Caco-2 (cell line): ENCODE data around the gene PROM2. TPM values are rescaled to one million over a fixed set of nuclear protein-coding genes. Genes with fewer than 3 reads are reported as not detected.

Source experiments
- BruUV-seq: library from RNA; stranded (reverse); fragments of 400-500 nt; replicated peaks from 2 replicates; lab custom pipeline; 2021; lab: Mats Ljungman, UMichigan
- CTCF ChIA-PET: fragments of 300-600 bp; sonication (Branson Sonifier 250); formaldehyde crosslinking; loops from one replicate; lab custom pipeline; 2022; ENCODE audit warnings: antibody characterized with exemption; lab: Charles Lee
- POLR2A ChIA-PET: fragments of 300-600 bp; sonication (Branson Sonifier 250); formaldehyde crosslinking; loops from one replicate; lab custom pipeline; 2022; ENCODE audit warnings: antibody characterized with exemption; lab: Charles Lee
- DNase-seq, 2 experiments: peaks; one replicate each; pipeline versions ENCODE4 v3.0.0 to v3.0.0-alpha.2; 2020 to 2022
- H3K27me3 ChIP-seq: replicated peaks from 2 replicates; pipeline ENCODE4 v1.6.0; 2011; ENCODE audit warnings: low read length; ENCODE audit not compliant: control insufficient read depth, insufficient read depth
- H3K36me3 ChIP-seq: 2 replicates; pipeline ENCODE4 v1.5.1; 2011; ENCODE audit warnings: low read length; ENCODE audit not compliant: control insufficient read depth, insufficient read depth
- H3K4me1 ChIP-seq: fragments of 250-450 bp; sonication (Bioruptor Pico); 2 replicates; pipeline ENCODE4 v1.5.1; 2020; ENCODE audit warnings: mild to moderate bottlenecking
- H3K4me3 ChIP-seq: 2 replicates; pipeline ENCODE4 v1.5.1; 2011; ENCODE audit warnings: low read depth, mild to moderate bottlenecking, control low read depth, low read length
- H3K9me3 ChIP-seq: fragments of 250-450 bp; sonication (Bioruptor Pico); 2 replicates; pipeline ENCODE4 v1.5.1; 2020; ENCODE audit warnings: mild to moderate bottlenecking, moderate library complexity
- H3K27ac Mint-ChIP-seq: one replicate; pipeline ENCODE4 v1.8.0; 2022; ENCODE audit warnings: mixed read lengths; ENCODE audit not compliant: unreplicated experiment
- H3K27me3 Mint-ChIP-seq: one replicate; pipeline ENCODE4 v1.8.0; 2022; ENCODE audit warnings: mixed read lengths; ENCODE audit not compliant: insufficient read depth, unreplicated experiment
- H3K36me3 Mint-ChIP-seq: one replicate; pipeline ENCODE4 v1.8.0; 2022; ENCODE audit warnings: mild to moderate bottlenecking, mixed read lengths; ENCODE audit not compliant: insufficient read depth, unreplicated experiment
- H3K4me1 Mint-ChIP-seq: one replicate; pipeline ENCODE4 v1.8.0; 2022; ENCODE audit warnings: low read depth, mixed read lengths; ENCODE audit not compliant: unreplicated experiment
- H3K4me3 Mint-ChIP-seq: one replicate; pipeline ENCODE4 v1.8.0; 2022; ENCODE audit warnings: mild to moderate bottlenecking, moderate library complexity, mixed read lengths; ENCODE audit not compliant: unreplicated experiment
- H3K9me3 Mint-ChIP-seq: one replicate; pipeline ENCODE4 v1.8.0; 2022; ENCODE audit warnings: mixed read lengths; ENCODE audit not compliant: unreplicated experiment
- intact Hi-C: fragments of 100-400 bp; cut with micrococcal nuclease; formaldehyde crosslinking; loops from one replicate; pipeline ENCODE4 v1.10.0; 2022; ENCODE audit not compliant: unreplicated experiment
- total RNA-seq: library from RNA; stranded (reverse); gene quantifications from 2 replicates; pipeline ENCODE4 v1.2.3, GENCODE V29; 2022
- TF ChIP-seq, protein P1 (sequence below), 2 experiments: fragments of 200-600 bp in 1 of 2; IDR thresholded peaks; 1 replicate in 1 of 2; 2 replicates in 1 of 2; pipeline versions ENCODE4 v1.5.1 to v1.8.0; 2011 to 2022; ENCODE audit warnings: antibody characterized with exemption in 1 of 2, control low read depth in 1 of 2, inconsistent platforms in 1 of 2, low read depth in 1 of 2, low read length in 1 of 2, mild to moderate bottlenecking in 1 of 2, moderate library complexity in 1 of 2; ENCODE audit not compliant: insufficient read depth in 1 of 2, severe bottlenecking in 1 of 2, unreplicated experiment in 1 of 2

Gene PROM2
- total RNA-seq, 1 experiment from 2014 or later = 0.82 TPM

DNA sequence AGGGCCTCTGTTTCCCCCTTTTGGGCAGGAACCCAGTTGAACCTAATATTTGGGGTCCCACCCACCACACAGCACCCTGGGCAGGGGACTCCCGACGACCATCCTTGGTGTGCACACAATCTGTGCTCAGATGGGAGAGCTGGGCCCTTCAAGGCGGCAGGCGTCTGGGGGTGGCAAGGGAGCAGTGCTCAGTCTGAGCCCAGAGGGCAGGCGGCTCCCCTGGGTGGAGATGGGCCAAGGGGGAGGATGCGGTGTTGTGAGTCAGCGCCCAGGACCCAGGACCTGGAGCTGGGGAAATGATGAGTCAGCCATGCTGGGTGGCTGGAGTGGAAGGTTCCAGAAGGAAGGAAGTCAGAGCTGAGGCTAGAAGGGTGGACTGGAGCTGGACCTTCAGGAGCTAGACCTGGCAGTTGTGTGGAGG is 3.8 kb downstream of the PROM2 start:
- CTCF ChIA-PET = no interaction called here
- H3K4me1 Mint-ChIP-seq = peaks cover 7% of the 10 kb centered on the region
- H3K27ac Mint-ChIP-seq = no peak overlapping the region
- Histone ChIP-seq H3K9me3 (no peaks in the 10 kb centered on the region), H3K36me3 (no peaks in the 10 kb centered on the region), H3K27me3 (no peaks in the 10 kb centered on the region), H3K4me3 (no peak overlapping the region), H3K4me1 (peaks cover 11% of the 10 kb centered on the region)
- TF ChIP-seq, protein P1, sequence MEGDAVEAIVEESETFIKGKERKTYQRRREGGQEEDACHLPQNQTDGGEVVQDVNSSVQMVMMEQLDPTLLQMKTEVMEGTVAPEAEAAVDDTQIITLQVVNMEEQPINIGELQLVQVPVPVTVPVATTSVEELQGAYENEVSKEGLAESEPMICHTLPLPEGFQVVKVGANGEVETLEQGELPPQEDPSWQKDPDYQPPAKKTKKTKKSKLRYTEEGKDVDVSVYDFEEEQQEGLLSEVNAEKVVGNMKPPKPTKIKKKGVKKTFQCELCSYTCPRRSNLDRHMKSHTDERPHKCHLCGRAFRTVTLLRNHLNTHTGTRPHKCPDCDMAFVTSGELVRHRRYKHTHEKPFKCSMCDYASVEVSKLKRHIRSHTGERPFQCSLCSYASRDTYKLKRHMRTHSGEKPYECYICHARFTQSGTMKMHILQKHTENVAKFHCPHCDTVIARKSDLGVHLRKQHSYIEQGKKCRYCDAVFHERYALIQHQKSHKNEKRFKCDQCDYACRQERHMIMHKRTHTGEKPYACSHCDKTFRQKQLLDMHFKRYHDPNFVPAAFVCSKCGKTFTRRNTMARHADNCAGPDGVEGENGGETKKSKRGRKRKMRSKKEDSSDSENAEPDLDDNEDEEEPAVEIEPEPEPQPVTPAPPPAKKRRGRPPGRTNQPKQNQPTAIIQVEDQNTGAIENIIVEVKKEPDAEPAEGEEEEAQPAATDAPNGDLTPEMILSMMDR (IDR thresholded peaks at IDR 0.05; ENCODE audit: insufficient read depth in 1 of 2, low read depth in 1 of 2, low read length in 1 of 2, severe bottlenecking in 1 of 2, unreplicated experiment in 1 of 2) = no peak
- peak in 1 of 2 experiments; percentile 17 for DNase-seq
- no TSS peak for BruUV-seq
- POLR2A ChIA-PET = no interaction called here
- no peaks in the 10 kb centered on the region for H3K9me3 Mint-ChIP-seq
- no peak overlapping the region for H3K4me3 Mint-ChIP-seq
- H3K27me3 Mint-ChIP-seq = no peaks in the 10 kb centered on the region
- intact Hi-C loops = no loop called here
- no peaks in the 10 kb centered on the region for H3K36me3 Mint-ChIP-seq

DNA sequence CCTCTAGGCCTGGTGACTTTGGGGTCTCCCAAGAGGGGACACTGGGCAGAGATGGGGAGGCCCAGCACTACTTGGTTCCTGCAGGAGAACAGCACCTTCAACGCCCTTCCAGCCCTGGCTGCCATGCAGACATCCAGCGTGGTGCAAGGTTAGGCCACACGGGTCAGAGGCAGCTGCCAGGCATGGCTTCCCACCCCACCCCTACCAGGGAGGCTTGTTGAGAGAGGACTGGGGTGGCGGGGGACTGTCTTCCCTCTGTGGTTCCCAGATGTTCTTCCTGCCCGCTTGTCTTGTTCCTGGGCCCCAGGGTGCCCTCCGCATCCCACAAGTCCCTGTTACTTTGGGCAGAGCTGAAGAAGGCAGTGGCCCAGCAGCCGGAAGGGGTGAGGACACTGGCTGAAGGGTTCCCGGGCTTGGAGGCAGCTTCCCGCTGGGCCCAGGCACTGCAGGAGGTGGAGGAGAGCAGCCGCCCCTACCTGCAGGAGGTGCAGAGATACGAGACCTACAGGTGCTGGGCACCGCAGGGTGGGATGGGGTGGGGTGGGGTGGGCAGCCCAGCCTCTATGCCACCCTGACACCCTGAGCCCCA is 4.5 kb downstream of the PROM2 start:
- Mint-ChIP-seq H3K27ac (no peak overlapping the region), H3K36me3 (no peaks in the 10 kb centered on the region), H3K4me3 (no peak overlapping the region), H3K4me1 (peaks cover 7% of the 10 kb centered on the region), H3K27me3 (no peaks in the 10 kb centered on the region), H3K9me3 (no peaks in the 10 kb centered on the region)
- no TSS peak for BruUV-seq
- TF ChIP-seq, protein P1 (IDR thresholded peaks at IDR 0.05; ENCODE audit: insufficient read depth in 1 of 2, low read depth in 1 of 2, low read length in 1 of 2, severe bottlenecking in 1 of 2, unreplicated experiment in 1 of 2) = no peak
- Histone ChIP-seq H3K4me3 (no peak overlapping the region), H3K9me3 (no peaks in the 10 kb centered on the region), H3K27me3 (no peaks in the 10 kb centered on the region), H3K36me3 (no peaks in the 10 kb centered on the region), H3K4me1 (peaks cover 10% of the 10 kb centered on the region)
- CTCF ChIA-PET = no interaction called here
- DNase-seq = no peak
- intact Hi-C loops = no loop called here
- POLR2A ChIA-PET = no interaction called here

DNA sequence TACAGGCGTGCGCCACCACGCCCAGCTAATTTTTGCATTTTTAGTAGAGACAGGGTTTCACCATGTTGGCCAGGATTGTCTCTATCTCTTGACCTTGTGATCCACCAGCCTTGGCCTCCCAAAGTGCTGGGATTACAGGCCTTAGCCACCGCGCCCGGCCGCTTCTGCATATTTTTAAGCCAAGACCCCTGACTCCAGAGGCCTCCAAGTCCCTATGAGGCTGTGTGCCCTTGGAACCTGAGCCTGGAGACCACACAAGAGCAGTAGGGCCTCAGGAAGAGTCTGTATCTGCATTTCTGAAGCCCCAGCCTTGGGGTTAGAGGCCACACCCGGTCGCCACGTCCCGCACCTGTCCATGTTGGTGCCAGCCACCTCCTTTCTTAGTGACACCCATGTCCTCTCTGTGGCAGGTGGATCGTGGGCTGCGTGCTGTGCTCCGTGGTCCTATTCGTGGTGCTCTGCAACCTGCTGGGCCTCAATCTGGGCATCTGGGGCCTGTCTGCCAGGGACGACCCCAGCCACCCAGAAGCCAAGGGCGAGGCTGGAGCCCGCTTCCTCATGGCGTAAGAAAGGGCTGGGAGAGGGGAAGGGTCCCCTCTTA is 5.3 kb downstream of the PROM2 start:
- H3K4me3 ChIP-seq = no peak overlapping the region
- no peaks in the 10 kb centered on the region for H3K27me3 ChIP-seq
- H3K4me1 Mint-ChIP-seq = peaks cover 3% of the 10 kb centered on the region
- H3K36me3 ChIP-seq = no peaks in the 10 kb centered on the region
- TF ChIP-seq, protein P1 (IDR thresholded peaks at IDR 0.05; ENCODE audit: insufficient read depth in 1 of 2, low read depth in 1 of 2, low read length in 1 of 2, severe bottlenecking in 1 of 2, unreplicated experiment in 1 of 2) = no peak
- no peaks in the 10 kb centered on the region for H3K9me3 ChIP-seq
- POLR2A ChIA-PET = no interaction called here
- no peak for DNase-seq
- no peaks in the 10 kb centered on the region for H3K9me3 Mint-ChIP-seq
- peaks cover 2% of the 10 kb centered on the region; the same call in 1 of the 2 replicates for H3K4me1 ChIP-seq
- H3K27ac Mint-ChIP-seq = no peak overlapping the region
- H3K36me3 Mint-ChIP-seq = no peaks in the 10 kb centered on the region
- intact Hi-C loops = no loop called here
- H3K27me3 Mint-ChIP-seq = no peaks in the 10 kb centered on the region
- CTCF ChIA-PET = no interaction called here
- no TSS peak for BruUV-seq
- no peak overlapping the region for H3K4me3 Mint-ChIP-seq
